SK-MEL-5 (cell line): ENCODE results near the gene VRTN. TPM values are rescaled to one million over a fixed set of nuclear protein-coding genes. Genes with fewer than 3 reads are reported as not detected.
A peak's percentile ranks its signal among the peaks of the same experiment; 100 is the strongest.
"Not testable (repeated sequence)": the region's sequence is repeated elsewhere in the genome, so short reads cannot be mapped to it uniquely, and the experiment has no call there.

Experiments used
- DNase-seq: peaks from one replicate; pipeline ENCODE4 v3.0.0-alpha.2; 2016; ENCODE audit warnings: low read depth, low spot score
- in situ Hi-C: cut with HindIII; loops from 2 replicates; pipeline ENCODE4 v1.10.0; 2016; ENCODE audit warnings: low sequenced_read_pairs, high pct_unique_total_duplicates, low pct_unique_long_range_greater_than_20kb
- total RNA-seq: library from RNA; depleted of rRNA; stranded (reverse); fragments of >200 nt; shearing (Covaris generic); gene quantifications from 2 replicates; pipeline ENCODE4 v1.2.3, GENCODE V29; 2014

VRTN gene
- total RNA-seq, 1 experiment from 2014 or later = not detected

DNA sequence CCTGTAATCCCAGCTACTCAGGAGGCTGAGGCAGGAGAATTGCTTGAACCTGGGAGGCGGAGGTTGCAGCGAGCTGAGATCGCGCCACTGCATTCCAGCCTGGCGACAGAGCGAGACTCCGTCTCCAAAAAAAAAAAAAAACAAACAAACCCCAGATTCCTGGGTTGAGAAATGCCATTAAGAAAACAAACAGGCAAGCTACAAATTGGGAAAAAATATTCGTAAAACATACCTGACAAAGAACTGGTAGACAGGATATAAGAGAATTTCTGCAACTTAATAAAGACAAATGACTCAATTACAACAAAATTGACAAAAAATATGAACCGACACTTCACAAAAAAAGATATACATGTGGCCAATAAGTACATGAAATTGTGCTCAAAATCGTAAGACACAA is 33.3 kb downstream of the VRTN start:
- DNase-seq, in situ Hi-C loops: not testable (repeated sequence)

DNA sequence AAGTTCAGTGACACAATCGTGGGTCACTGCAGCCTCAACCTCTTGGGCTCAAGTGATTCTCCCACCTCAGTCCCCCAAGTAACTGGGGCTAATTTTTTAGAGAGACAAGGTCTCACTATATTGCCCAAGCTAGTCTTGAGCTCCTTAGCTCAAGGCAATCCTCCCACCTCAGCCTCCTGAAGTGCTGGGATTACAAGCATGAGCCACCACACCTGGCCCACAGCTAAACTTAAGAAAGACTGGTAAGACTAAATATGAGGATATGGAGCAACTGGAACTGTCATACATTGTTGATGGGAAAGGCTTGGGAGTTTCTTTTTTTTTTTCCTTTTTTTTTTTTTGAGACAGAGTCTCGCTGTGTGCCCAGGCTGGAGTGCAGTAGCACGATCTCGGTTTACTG is 34.0 kb downstream of the VRTN start:
- in situ Hi-C loops = no loop called here
- DNase-seq = no peak

DNA sequence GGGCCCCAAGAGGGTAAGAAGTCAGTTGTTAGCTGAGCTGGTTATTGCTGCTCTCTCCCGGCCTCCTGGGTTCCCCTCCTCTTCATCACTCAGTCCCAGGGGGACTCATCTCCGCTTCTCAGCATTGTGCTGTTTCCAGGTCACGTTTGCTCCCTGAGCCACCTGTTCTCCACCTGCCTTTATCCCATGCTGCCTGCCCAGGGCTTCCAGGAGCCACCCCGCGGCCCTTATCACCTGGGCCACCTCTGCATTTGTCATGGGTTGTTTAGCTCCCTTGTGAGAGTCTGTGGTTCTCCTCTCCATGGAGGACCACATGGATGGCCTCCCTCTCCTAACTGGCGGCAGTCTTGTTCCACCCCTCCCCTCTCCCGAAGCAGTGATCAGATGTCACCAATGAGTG is 41.7 kb downstream of the VRTN start:
- DNase-seq = no peak
- in situ Hi-C loops = no loop called here

DNA sequence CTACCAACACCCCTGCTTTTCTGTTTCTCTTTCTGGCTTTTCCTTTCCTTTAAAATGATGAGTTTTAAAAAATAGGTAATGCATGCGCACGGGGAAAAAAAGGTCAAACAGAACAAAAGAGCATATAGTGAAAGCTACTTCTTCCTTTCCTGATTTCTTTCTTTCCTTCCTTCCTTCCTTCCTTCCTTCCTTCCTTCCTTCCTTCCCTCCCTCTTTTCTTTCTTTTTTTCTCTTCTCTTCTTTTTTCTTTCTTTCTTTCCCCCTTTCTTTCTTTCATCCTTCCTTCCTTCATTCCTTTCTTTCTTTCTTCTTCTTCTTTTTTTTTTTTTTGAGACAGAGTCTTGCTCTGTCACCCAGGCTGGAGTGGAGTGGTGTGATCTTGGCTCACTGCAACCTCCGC is 42.2 kb downstream of the VRTN start:
- in situ Hi-C loops, DNase-seq: not testable (repeated sequence)

DNA sequence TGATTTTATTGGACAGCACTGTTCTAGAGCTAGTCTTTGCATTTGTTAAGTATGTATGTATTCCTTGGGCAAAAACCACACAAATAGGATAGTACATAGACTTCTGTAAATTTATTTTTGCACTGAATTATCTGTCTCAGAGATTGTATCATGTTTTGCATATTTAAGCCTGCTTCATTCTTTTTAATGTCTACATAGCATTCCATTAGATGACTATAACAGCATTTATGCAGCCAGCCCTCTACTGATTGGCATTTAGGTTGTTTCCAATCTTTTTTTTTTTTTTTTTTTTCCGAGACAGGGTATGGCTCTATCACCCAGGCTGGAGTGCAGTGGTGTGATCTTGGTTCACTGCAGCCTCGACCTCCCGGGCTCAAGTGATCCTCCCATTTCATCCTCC is 43.2 kb downstream of the VRTN start:
- DNase-seq = no peak
- in situ Hi-C loops = no loop called here

DNA sequence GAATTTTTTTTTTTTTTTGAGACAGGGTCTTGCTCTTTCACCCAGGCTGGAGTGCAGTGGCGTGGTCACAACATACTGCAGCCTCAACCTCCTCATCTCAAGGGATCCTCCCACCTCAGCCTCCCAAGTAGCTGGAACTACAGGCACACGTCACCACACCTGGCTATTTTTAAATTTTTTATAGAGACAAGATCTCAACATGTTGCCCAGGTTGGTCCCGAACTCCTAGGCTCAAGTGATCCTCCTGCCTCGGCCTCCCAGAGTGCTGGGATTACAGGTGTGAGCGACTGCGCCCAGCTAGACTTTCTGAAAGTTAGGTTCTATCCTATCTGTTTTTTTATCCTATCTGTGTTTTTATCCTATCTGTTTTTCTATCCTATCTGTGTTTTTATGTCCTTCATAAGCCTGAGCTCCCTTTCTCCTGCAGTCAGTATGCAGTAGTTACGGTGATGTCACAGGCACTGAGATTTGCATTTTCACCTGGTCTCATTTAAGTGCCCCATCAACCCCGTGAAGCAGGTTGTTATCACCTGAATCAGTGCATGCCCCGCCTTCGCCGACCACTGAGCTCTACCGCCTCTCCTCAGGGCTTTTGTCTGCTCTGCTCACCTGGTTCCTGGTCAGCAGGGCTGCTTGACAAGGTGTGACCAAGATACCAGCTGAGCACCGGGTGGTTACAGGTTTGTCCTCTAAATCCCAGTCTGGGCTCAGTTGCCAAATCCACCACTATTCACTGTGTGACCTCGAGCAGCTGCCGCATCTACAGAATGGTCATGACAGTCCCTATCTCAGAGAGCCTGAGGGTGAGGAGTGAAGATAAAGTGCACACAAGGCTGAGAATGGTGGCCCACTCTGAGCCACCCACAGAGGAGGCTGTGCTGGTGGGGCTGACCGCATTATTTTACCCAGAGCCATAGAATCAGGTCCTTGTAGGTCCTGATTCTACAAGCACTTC is 44.6 kb downstream of the VRTN start:
- no peak for DNase-seq
- in situ Hi-C loops = no loop called here

DNA sequence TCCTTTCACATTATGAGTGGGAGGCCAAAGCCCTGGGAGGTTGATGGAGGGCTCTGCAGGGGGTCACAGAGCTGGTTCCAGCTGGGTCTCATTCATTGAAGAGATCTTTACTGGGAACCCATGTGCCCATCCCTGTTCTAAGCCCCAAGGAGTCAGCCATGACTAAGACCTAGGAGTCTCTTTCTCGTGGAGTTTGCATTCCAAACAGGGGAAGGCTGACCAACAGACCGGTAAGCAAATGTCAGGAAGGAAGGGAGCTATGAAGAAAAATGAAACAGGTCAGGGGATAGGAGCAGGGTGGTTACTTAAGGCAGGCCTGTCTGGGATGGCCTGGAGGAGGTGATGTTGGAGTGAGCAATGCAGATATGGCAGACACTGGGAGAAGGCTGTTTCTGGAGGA is 46.3 kb downstream of the VRTN start:
- in situ Hi-C loops = no loop called here
- no peak for DNase-seq

DNA sequence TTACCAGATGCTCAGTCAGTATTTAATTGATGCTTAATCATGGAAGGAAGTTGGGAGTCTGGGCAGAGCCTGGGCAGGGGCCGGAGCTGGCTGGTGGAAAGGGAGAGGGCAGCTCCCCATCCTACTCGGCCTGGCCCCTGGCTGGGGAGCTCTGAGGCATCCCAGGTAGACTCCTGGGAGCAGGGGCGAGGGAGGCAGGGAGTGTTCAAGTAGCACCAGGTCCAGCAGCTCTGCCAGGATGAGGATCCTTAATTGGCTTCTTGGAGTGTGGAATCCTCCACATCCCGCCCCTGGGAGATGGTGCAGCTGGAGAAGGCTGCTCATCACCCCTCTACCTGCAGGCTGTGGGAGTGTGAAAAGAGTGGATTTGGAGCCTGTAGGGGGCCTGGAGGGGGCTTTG is 46.8 kb downstream of the VRTN start:
- in situ Hi-C loops = no loop called here
- DNase-seq = no peak

DNA sequence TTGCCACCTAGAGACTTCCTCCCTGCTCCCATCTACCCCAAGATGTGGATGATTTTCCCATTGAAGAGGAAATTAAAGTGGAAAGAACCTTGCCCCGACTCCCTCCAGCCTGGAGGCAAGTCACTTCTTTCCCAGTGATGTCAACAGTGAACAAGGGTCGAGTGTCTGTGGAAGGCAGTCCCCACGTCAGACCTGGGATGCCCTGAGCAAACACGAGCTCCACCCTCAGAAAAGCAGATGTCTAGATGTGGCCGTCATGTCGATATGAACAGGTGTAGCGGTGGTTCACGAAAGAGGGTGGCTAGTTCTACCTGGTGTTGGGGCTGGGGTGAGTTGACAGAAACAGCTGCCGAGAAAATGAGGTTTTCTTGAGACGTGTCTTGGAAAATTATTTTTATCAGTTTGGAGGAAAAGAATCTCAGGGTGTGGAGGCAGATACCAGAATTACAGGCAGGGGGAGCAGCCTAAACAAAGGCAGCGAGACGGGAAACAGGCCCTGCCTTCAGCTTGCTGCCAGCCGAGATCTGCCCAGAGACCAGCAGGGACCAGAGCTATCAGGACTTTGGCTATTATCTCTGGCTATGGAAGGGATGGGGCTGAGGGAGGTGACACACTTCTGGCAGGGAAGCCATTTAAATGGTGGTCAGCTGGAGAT is 51.9 kb downstream of the VRTN start:
- in situ Hi-C loops = no loop called here
- DNase-seq = peak; percentile 33

DNA sequence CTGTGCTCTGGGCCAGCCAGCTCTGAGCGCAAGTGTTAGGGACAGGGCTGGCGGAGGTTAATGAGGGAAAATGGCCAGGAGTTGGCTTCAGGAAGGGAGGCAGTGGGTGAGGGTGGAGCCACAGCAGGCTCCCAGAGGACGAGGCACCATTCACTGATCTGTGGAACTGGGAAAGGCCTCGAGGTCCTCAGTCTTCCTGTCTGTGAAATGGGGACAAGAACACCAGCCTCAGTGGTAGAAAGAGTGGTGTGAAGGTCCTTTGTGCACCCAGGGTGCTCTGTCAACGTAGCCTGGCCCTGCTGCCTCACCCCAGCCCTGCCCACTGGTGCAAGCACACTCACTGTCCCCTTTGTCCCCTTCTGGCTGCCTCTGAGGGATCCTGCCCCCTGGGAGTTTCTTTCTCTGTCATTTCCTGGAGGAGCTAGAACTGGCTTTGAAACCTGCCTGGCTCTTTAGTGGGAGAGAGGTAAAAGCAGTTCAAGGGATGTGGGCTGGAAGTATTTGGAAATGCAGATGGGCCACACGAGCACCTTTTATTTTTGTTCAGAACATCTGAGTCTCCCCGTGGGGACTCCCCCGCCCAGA is 52.7 kb downstream of the VRTN start:
- peak; percentile 3 for DNase-seq
- in situ Hi-C loops = no loop called here

DNA sequence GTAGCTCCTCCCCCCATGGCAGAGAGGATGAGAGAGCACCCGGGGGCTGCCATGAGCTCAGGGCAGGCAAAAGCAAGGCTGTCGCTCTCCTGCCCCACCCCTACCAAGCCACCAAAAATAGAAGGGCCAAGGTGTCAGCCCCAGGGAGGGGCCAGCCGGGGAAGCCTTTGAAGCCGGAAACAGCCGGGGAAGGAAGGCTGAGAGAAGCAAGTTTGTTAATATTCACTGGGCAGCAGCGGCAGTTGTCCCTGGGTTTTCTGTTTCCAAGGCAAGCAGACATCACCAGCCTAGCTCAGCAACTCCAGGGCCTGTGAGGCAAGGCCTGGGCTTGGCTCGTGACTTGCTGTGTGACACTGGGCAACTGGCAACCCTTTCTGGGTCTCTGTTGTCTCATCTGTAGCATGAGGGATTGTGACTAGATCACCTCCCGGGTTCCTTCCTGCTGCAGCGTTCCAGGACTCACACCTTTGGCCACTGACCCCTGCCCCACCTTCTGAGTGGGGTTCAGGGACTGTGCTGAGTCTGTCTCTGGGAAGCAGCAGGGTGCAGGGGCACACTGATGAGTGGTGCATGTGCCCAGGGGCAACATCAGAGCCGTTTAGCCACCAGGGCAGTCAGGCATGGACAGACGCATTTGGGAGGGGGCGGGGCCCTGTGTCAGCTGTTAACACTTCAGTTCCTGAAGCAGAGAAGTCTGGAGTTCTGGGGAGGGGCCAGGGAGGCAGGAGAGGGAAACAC is 53.4 kb downstream of the VRTN start:
- in situ Hi-C loops = no loop called here
- DNase-seq = no peak

DNA sequence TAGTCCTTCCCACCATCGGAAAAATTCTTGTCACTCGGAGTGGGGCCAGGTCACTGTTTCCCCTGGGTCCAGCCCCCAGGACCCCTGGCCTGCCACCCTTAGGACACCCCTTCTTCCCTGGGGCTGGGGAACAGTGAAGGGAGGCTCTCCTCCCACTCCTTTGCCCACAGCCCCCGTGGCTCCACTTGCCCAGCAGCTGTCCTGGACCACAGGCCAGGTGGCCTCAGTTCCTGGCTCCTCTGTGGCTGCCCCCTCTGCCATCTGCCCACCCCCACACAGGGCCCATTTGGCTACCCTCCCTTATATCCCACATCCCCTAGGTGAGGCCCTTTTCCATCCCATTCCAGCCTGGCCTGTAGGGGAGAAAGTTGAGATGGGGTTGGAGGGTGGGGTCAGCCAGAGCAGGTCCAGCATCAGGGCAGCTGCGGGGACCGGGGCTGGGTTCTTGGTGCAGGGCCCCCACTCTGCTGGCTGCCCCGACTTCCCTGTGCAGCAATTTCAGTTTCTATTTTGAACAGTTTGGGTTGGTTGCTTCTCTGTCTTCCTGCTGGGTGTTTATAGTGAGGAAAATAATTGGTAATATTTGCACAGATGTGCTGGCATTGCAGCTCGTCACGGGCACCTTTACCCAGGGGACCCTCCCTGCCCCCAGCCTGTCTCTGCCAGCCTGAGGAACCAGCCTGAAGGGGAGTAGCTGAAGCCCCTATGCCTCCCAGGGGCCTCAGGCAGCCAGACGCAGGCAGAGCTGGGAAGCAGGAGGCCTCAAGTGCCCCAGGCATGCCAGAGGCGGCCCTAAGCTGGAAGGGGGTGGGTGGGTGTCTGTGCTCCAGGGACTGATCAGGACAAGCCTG is 54.4 kb downstream of the VRTN start:
- in situ Hi-C loops = no loop called here
- no peak for DNase-seq

DNA sequence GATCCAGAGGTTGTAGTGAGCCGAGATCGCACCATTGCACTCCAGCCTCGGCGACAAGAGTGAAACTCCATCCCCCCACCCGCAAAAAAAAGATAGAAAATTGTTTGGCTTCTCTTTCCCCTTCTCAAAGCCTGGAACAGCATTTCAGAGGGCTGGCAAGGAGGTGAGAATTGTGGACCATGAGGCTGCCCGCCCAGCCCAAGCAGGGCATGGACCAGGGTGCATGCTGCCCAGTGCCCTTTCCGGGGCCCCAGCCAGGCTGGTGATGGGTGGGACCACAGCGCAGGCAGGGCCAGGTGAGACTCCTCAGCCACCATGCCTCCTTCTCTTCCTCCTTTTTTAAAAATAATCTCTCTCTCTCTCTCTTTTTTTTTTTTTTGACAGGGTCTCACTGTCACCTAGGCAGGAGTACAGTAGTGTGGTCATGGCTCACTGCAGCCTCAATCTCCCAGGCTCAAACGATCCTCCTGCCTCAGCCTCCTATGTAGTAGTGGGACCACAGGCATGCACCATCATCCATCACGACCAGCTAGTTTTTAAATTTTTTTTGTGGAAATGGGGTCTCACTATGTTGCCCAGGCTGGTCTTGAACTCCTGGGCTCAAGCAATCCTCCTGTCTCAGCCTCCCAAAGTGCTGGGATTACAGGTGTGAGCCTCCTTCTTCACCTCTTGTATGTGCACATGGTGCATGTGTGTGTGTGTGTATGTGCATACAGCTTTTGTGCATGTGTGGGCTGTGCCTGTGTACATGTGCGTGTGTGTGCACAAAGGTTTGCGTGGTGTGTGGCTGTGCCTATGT is 55.5 kb downstream of the VRTN start:
- no peak for DNase-seq
- in situ Hi-C loops = no loop called here

DNA sequence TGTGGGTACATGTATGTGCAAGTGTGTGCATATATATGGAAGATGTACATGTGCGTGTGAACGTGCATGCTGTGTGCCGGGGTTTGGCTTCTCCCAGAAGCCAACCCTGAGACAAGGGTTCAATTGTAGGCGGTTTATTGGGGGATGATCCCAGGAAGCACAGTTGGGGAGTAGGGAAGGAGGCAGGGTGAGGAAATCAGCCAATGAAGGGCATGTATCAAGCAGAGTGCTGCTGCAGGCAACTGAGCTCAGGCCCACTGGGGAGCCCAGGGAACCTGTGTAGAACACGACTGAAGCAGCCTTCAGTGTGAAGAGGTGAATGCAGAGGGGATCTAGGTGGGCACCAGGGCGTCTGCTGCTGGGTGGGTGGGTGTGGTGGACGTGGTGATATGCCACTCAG is 56.2 kb downstream of the VRTN start:
- DNase-seq = no peak
- in situ Hi-C loops = no loop called here

DNA sequence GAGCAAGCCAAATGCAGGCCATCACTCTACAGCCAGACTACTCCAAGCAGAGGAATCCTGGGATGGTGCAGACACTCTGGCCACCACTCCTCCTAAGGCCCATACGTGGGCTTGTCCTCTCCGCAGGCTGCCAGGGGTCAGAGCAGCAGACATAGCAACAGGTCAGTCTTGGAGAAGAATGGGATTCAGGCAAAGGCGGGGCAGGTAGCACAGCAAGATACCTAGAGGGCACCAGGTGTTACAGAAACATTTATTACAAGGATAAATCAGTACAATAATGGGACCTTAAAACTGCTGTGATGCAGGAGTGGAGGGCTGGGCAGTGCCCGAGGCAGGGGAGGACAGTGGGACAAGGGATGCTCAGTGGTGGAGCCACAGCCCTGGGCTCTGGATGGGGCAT is 57.4 kb downstream of the VRTN start:
- no peak for DNase-seq
- in situ Hi-C loops = no loop called here

DNA sequence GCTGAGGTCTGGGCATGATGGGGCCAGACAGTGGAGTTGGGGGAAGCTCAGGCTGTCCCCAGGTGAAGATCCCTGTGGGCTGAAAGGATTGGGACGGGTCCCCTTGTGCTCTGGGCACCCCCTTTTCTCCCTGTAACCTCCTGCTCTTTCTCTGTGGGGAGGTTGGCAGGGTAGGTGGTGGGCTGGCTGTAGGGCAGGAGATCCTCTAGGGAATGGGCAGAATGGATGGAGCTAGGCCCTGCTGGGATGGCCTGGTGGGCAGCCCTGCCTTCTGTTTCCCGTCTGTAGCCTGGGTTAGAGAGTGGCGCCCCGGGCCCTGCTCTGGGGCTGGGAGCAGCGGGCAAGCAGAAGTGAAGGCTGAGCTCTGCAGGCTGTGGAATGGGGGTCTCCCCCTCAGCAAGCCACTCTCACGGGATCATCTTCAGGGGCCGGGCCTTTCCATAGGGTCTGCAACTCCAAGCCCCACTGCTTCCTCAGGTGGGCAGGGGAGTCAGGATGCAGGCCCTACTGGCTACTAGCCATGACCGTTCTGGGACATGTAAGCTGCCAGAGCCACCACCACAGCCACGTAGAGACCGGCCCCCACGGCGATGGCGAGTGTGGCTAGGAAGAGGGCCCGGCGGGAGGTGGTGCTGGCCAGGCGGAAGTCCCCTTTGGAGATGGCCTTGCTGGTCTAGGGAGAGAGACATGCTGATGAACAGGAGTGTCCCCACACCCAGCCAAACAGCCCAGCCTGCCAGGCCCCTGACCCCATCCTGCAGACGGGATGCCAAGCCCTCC is 58.9 kb downstream of the VRTN start:
- in situ Hi-C loops = no loop called here

More for the DNA sequence above, 58.9 kb downstream of the VRTN start:
- no peak for DNase-seq
